ENCODE results near the gene SMIM26.

The SMIM26 gene

DNA sequence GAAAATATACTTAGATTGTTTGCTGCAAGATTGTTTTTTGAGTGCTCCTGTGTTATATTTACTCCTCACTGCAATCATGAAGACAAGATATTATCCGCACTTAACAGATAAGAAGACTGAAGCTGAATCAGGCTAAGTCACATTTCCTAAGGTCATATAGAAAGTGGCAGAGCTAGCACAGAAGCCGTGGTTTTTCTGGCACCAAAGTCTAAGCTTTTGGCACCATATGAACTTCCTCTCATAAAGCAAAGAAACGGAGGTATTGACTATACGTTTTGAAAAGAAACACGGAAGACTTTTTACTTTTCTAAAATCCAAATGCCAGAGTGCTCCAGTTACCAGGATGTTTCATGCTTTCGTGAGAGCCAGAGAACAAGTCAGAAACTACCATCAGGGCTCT lies 11.3 kb downstream of the SMIM26 start:
- in situ Hi-C loops (cut with HindIII; ENCODE audit: low sequenced_read_pairs) = no loop called here

DNA sequence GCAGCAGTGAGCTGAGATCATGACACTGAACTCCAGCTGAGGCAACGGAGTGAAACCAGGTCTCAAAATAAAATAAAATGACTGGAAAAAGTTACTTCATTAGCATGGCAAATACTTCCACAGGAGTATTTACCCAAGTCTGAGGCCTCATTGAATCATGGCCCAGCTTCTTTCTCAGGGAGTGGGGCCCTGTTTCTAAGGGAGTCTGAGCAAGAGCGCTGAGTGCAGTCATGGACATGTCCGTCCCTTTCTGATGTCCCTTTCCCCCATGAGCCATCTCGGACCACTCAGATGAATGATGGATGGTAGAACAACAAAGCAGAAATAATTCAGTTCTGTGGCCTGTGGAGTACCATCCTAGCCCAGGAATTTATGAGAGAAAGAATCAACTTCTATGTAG lies 12.8 kb downstream of the SMIM26 start:
- in situ Hi-C loops (cut with HindIII; ENCODE audit: low sequenced_read_pairs) = no loop called here

DNA sequence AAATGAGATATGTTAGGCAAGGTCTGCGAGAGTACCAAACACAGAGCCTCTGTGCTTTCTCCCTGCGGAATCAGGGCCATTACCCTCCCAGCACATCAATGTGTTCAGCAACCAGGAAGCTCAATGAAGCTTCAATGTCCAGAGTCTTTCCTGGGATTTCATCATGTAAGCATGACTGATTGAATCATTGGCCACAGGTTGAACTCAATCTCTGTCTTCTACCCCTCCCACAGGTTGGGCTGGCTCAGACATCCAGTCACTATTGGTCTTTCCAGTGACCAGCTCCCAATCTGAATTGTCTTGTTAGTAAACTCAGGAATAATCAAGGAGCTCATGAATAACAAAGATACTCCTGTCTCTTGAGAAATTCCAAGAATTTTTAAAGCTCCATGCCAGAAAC lies 17.9 kb downstream of the SMIM26 start:
- in situ Hi-C loops (cut with HindIII; ENCODE audit: low sequenced_read_pairs) = no loop called here

- in situ Hi-C loops (cut with HindIII; ENCODE audit: low sequenced_read_pairs) = no loop called here
Observed at GRCh38 chr20:18587665-18588573, 20.7 kb downstream of the SMIM26 start, which contains the start of gene DTD1. Gene DTD1, plus strand, starts transcription at chr20:18588054. Its CDS starts 19 bp downstream, at chr20:18588073.

DNA sequence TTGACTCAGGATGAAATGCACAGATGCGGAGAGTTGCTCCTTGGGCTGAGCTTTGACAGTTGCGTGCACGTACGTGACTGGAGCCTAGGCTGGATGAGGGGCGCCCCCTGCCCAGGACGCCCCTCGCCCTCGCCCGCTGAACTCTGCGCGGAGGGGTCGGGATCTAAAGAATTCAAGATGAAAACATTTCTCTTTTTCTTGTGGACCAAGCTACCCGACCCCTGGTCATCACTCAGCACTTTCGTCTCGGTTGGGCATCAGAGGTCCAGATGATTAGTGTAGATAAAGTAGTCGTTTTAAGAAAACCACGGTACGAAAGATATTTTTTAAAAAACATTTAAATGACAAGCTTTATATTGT lies 21.3 kb downstream of the SMIM26 start:
- in situ Hi-C loops (cut with HindIII; ENCODE audit: low sequenced_read_pairs) = no loop called here

GRCh38 chr20:18589941-18590674 lies 22.9 kb downstream of the SMIM26 start:
- in situ Hi-C loops (cut with HindIII; ENCODE audit: low sequenced_read_pairs) = no loop called here

GRCh38 chr20:18596270-18596669 lies 29.0 kb downstream of the SMIM26 start:
- in situ Hi-C loops (cut with HindIII; ENCODE audit: low sequenced_read_pairs) = no loop called here

- in situ Hi-C loops (cut with HindIII; ENCODE audit: low sequenced_read_pairs) = no loop called here
Observed at GRCh38 chr20:18609741-18610140, 42.5 kb downstream of the SMIM26 start.

DNA sequence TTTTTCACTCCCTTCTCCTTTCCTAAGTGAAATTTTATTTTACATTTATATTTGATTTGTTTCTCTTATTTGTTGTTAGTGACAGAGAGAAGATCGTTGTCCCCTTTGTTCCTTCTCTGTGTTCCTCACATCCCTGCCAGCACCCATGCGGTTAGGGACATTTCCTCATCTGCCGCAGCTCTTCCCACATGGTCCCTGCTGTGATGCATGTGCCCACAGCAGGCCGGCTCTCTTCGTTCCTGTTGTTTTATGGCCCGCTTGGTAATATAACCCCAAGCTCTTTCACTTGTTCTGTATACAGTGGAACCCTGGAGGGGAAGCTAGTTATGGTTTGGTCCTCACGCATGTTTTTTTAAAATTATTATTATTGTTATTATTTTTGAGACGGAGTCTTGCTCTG lies 44.3 kb downstream of the SMIM26 start:
- in situ Hi-C loops (cut with HindIII; ENCODE audit: low sequenced_read_pairs) = no loop called here

DNA sequence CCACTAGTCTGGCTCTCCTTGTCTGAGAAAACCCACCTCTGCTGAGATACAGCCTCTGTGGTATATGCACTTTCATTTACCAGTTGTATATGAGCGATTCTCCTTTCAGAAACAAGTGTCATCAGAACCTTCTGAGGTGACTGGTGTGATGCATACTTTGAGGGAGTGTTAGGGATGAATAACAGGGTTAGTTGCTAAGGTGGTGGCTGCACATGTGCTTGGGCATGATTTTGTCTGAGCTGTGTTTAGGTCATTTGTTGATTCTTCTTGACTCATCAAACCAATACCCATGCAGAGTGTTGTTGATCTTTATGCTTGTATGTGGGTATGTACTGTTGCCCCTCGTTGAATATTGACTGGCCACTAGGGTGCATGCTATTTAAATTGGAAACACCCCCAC lies 46.3 kb downstream of the SMIM26 start:
- in situ Hi-C loops (cut with HindIII; ENCODE audit: low sequenced_read_pairs) = no loop called here

- in situ Hi-C loops (cut with HindIII; ENCODE audit: low sequenced_read_pairs) = no loop called here
Observed at GRCh38 chr20:18614244-18614643, 47.0 kb downstream of the SMIM26 start.

DNA sequence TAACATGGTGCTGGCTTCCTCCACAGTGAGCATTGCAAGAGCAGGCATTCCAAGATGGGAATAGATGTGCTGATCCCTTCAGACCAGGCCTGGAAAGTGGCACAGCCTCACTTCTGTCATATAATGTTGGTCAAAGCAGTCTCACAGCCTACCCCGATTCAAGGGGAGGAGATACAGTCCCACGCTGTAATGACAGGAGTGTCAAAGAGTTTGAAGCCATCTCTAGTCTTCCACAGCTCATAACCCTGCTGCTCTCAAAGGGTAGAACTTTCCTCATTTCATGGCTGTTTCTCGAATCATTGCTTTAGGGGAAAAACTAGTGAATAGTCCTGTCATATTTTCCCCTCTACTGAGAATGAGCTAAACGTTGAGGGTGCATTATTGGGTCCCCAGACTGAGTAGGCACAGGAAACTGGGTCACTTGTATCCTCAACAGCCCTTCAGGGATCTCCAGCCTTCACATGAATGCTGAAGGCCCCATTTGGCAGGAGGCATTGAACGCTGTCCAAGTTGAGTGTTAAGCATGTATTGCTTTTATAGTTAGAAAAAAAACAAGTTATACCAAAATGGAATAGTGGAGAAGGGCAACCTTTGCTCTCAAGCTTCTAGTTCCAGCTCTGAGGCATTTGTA lies 47.9 kb downstream of the SMIM26 start:
- in situ Hi-C loops (cut with HindIII; ENCODE audit: low sequenced_read_pairs) = no loop called here
